ENCODE data around the gene MEGF8. TPM values are rescaled to one million over a fixed set of nuclear protein-coding genes. Genes with fewer than 3 reads are reported as not detected.

The MEGF8 gene
- total and polyA plus RNA-seq, 9 of the 15 experiments (the other 6 are each of a cell fraction or from before 2014, with no cell fraction given), result 0.28 to 13.1 (median 3.0) TPM

DNA sequence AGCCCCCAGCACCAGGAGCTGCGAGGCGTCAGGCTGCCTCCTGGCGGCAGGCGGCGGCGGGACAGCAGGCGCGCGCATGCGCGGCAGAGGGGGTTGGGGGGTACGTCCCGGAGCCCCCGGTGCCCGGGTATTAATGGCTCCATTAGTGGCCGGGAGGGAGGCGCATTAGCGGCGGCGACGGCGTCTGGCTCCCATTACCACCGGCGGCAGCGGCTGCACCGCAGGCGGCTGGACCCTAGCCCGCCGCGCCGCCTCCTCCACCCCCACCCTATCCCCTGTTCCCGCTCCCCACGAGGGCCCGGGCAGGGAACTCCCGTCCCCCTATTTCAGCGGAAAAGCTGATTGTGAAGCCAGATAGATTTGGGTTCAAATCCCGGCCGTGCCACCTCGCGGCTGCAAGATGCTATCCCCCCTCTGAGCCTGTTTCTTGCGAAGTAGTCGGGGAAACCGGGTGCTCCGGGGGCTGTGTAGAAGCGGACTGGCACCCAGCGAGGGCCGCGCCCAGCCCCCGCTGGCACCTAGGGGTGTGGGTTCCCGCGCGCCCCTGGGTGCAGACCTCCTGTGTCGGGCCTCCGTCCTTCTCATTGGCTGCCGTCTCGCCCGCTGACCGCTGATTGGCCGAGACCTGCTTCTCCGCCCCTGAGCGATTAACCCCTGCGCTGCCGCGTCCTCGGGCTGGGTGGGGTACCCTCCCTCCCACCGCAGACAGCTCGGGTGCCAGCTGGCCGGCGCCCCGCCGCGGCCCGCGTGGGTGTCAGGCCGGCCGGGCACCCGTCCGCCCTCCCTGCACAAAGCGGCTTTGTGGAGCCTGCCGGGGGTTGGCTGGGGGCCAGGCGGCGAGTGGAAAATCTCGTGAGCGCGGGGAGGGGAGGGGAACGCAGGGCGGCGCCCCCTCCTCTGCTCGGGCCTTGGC is 45.3 kb upstream of the MEGF8 start (continued):
- TF ChIP-seq RAD21 (CRISPR knock-in tag; conservative IDR thresholded peaks at IDR 0.05 in 1 of 2, IDR thresholded peaks at IDR 0.05 in 1 of 2), result peak; percentile 80 to 89; a peak in 3 of 4 replicates
- 0 out of 2 replicates have a peak, but pooled peaks have one; percentile 0 for TF ChIP-seq NBN (IDR thresholded peaks at IDR 0.05; ENCODE audit: low read depth)
- TF ChIP-seq ZNF77 (CRISPR knock-in tag; IDR thresholded peaks at IDR 0.05), result no peak
- TF ChIP-seq PHF20 (IDR thresholded peaks at IDR 0.05; ENCODE audit: partially characterized antibody), result peak; percentile 42
- peak; percentile 96 for TF ChIP-seq NRF1 (conservative IDR thresholded peaks at IDR 0.05 in 1 of 2, IDR thresholded peaks at IDR 0.05 in 1 of 2)
- no peak for TF ChIP-seq ZNF217 (CRISPR knock-in tag; IDR thresholded peaks at IDR 0.05)
- no peak for TF ChIP-seq POU5F1 (IDR thresholded peaks at IDR 0.05; ENCODE audit: borderline replicate concordance, low read depth, low read length, partially characterized antibody)
- TF ChIP-seq ADNP (tag; IDR thresholded peaks at IDR 0.05), result no peak
- peak; percentile 73 for TF ChIP-seq GATA2 (CRISPR knock-in tag; IDR thresholded peaks at IDR 0.05)
- TF ChIP-seq CHD1 (IDR thresholded peaks at IDR 0.05; ENCODE audit: low read length), result peak; percentile 42
- TF ChIP-seq HEY1 (CRISPR knock-in tag; IDR thresholded peaks at IDR 0.05; ENCODE audit: borderline replicate concordance), result no peak
- no peak for TF ChIP-seq SMARCB1 (IDR thresholded peaks at IDR 0.05; ENCODE audit: insufficient read length, low read depth)
- peak; percentile 66 for TF ChIP-seq CXXC5 (CRISPR knock-in tag; IDR thresholded peaks at IDR 0.05)
- peak; percentile 42; the same call in 1 of the 2 replicates for TF ChIP-seq SUPT5H (IDR thresholded peaks at IDR 0.05)
- no peak for TF ChIP-seq ZNF75A (CRISPR knock-in tag; IDR thresholded peaks at IDR 0.05)
- no peak for TF ChIP-seq MAFK (IDR thresholded peaks at IDR 0.05; ENCODE audit: low read length)
- peak; percentile 57; the same call in 1 of the 2 replicates for TF ChIP-seq SIN3B (IDR thresholded peaks at IDR 0.05; ENCODE audit: low read depth)
- TF ChIP-seq, protein P1, sequence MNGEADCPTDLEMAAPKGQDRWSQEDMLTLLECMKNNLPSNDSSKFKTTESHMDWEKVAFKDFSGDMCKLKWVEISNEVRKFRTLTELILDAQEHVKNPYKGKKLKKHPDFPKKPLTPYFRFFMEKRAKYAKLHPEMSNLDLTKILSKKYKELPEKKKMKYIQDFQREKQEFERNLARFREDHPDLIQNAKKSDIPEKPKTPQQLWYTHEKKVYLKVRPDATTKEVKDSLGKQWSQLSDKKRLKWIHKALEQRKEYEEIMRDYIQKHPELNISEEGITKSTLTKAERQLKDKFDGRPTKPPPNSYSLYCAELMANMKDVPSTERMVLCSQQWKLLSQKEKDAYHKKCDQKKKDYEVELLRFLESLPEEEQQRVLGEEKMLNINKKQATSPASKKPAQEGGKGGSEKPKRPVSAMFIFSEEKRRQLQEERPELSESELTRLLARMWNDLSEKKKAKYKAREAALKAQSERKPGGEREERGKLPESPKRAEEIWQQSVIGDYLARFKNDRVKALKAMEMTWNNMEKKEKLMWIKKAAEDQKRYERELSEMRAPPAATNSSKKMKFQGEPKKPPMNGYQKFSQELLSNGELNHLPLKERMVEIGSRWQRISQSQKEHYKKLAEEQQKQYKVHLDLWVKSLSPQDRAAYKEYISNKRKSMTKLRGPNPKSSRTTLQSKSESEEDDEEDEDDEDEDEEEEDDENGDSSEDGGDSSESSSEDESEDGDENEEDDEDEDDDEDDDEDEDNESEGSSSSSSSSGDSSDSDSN (IDR thresholded peaks at IDR 0.05; ENCODE audit: borderline replicate concordance in 1 of 2, low read depth in 2 of 2, low read length in 2 of 2), result no peak
- TF ChIP-seq, protein P2, sequence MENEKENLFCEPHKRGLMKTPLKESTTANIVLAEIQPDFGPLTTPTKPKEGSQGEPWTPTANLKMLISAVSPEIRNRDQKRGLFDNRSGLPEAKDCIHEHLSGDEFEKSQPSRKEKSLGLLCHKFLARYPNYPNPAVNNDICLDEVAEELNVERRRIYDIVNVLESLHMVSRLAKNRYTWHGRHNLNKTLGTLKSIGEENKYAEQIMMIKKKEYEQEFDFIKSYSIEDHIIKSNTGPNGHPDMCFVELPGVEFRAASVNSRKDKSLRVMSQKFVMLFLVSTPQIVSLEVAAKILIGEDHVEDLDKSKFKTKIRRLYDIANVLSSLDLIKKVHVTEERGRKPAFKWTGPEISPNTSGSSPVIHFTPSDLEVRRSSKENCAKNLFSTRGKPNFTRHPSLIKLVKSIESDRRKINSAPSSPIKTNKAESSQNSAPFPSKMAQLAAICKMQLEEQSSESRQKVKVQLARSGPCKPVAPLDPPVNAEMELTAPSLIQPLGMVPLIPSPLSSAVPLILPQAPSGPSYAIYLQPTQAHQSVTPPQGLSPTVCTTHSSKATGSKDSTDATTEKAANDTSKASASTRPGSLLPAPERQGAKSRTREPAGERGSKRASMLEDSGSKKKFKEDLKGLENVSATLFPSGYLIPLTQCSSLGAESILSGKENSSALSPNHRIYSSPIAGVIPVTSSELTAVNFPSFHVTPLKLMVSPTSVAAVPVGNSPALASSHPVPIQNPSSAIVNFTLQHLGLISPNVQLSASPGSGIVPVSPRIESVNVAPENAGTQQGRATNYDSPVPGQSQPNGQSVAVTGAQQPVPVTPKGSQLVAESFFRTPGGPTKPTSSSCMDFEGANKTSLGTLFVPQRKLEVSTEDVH (IDR thresholded peaks at IDR 0.05; ENCODE audit: low read depth, partially characterized antibody), result peak; percentile 71
- TF ChIP-seq XRCC5 (IDR thresholded peaks at IDR 0.05; ENCODE audit: low read depth, low read length), result peak; percentile 49
- TF ChIP-seq ETS2 (tag; IDR thresholded peaks at IDR 0.05; ENCODE audit: borderline replicate concordance, poor library complexity, severe bottlenecking), result no peak

Measured in K562 (cell line).